Uterus (tissue), 4 donors: ENCODE data around the gene OR1K1. TPM values are rescaled to one million over a fixed set of nuclear protein-coding genes. Genes with fewer than 3 reads are reported as not detected.

Source experiments
- DNase-seq, 2 donors: peaks; one replicate each; pipeline ENCODE4 v3.0.0-alpha.2; 2019 to 2020
- H3K27ac ChIP-seq, 2 donors: fragments of 200-600 bp; sonication (generic); 1 replicate in 1 of 2; 2 replicates in 1 of 2; pipeline ENCODE4 v1.5.1; 2016 to 2018
- H3K27me3 ChIP-seq, 2 donors: fragments of 200-600 bp; sonication (generic); one replicate each; pipeline ENCODE4 v1.5.1; 2018 to 2019; ENCODE audit warnings: control low read depth in 1 of 2
- H3K36me3 ChIP-seq, 2 donors: fragments of 200-600 bp; sonication (generic); one replicate each; pipeline ENCODE4 v1.5.1; 2019; ENCODE audit warnings: control low read depth in 1 of 2
- H3K4me1 ChIP-seq, 2 donors: fragments of 200-600 bp; sonication (generic); one replicate each; pipeline ENCODE4 v1.5.1; 2018 to 2019; ENCODE audit warnings: control low read depth in 1 of 2
- H3K4me3 ChIP-seq, 2 donors: fragments of 200-600 bp; sonication (generic); 1 replicate in 1 of 2; 2 replicates in 1 of 2; pipeline ENCODE4 v1.5.1; 2018 to 2019; ENCODE audit warnings: mild to moderate bottlenecking in 1 of 2
- H3K9me3 ChIP-seq, 2 donors: fragments of 200-600 bp; sonication (generic); one replicate each; pipeline ENCODE4 v1.5.1; 2019; ENCODE audit warnings: control low read depth in 1 of 2
- CTCF ChIP-seq, 4 experiments: fragments of 200-600 bp in 2 of 4; fragments of 450-650 bp in 2 of 4; sonication (generic) in 2 of 4; IDR thresholded peaks; one replicate each; pipeline ENCODE4 v1.5.1; 2016 to 2019; ENCODE audit warnings: antibody characterized with exemption in 4 of 4, mild to moderate bottlenecking in 2 of 4, moderate library complexity in 1 of 4
- POLR2A ChIP-seq, 2 donors: fragments of 450-650 bp; IDR thresholded peaks; one replicate each; pipeline ENCODE4 v1.6.1; 2016; ENCODE audit warnings: antibody characterized with exemption in 2 of 2, mild to moderate bottlenecking in 1 of 2, moderate library complexity in 1 of 2
- intact Hi-C: fragments of 100-400 bp; cut with DNase I; formaldehyde crosslinking; loops from one replicate; pipeline ENCODE4 v1.15.1; 2023; ENCODE audit warnings: low total_unique reads
- total RNA-seq, 4 donors: library from RNA; depleted of rRNA in 3 of 4; stranded (reverse); fragments of >200 nt in 3 of 4; gene quantifications; one replicate each; pipeline versions ENCODE4 v1.1.0 to v1.2.4, GENCODE V29; 2014 to 2023
- donor health status: DM: yes; HTN: yes; CAD: no.

The OR1K1 gene
- total RNA-seq, 4 donors from 2014 or later: not detected

- intact Hi-C loops: no loop called here
- no peak overlapping the region for H3K4me3 ChIP-seq
Measured at GRCh38 chr9:122779181-122779580, 20.7 kb upstream of the OR1K1 start.

GRCh38 chr9:122780026-122780425 lies 19.9 kb upstream of the OR1K1 start:
- no peak for TF ChIP-seq POLR2A (IDR thresholded peaks at IDR 0.05)
- no peak for TF ChIP-seq CTCF (IDR thresholded peaks at IDR 0.05)

More at GRCh38 chr9:122779181-122779580, 20.7 kb upstream of the OR1K1 start:
- Histone ChIP-seq H3K36me3 (no peaks in the 10 kb centered on the region), H3K4me1 (no peaks in the 10 kb centered on the region), H3K27me3 (no peaks in the 10 kb centered on the region), H3K9me3 (no peaks in the 10 kb centered on the region), H3K27ac (no peak overlapping the region)
- TF ChIP-seq POLR2A (IDR thresholded peaks at IDR 0.05) (no peak), CTCF (IDR thresholded peaks at IDR 0.05) (no peak)
- DNase-seq: no peak

GRCh38 chr9:122781671-122782070 lies 18.3 kb upstream of the OR1K1 start:
- Histone ChIP-seq H3K27ac (no peak overlapping the region), H3K9me3 (no peaks in the 10 kb centered on the region), H3K4me1 (no peaks in the 10 kb centered on the region), H3K36me3 (no peaks in the 10 kb centered on the region), H3K4me3 (no peak overlapping the region), H3K27me3 (no peaks in the 10 kb centered on the region)
- intact Hi-C loops: no loop called here
- TF ChIP-seq POLR2A (IDR thresholded peaks at IDR 0.05) (no peak), CTCF (IDR thresholded peaks at IDR 0.05) (no peak)
- DNase-seq: no peak

More at GRCh38 chr9:122780026-122780425, 19.9 kb upstream of the OR1K1 start:
- no peaks in the 10 kb centered on the region for H3K9me3 ChIP-seq
- H3K36me3 ChIP-seq: no peaks in the 10 kb centered on the region
- H3K4me3 ChIP-seq: no peak overlapping the region
- intact Hi-C loops: no loop called here
- no peak for DNase-seq
- no peaks in the 10 kb centered on the region for H3K27me3 ChIP-seq
- H3K27ac ChIP-seq: no peak overlapping the region
- no peaks in the 10 kb centered on the region for H3K4me1 ChIP-seq

- H3K9me3 ChIP-seq: no peaks in the 10 kb centered on the region
- no peaks in the 10 kb centered on the region for H3K27me3 ChIP-seq
- H3K4me1 ChIP-seq: no peaks in the 10 kb centered on the region
- no peak overlapping the region for H3K27ac ChIP-seq
- intact Hi-C loops: no loop called here
- no peak overlapping the region for H3K4me3 ChIP-seq
- no peak for DNase-seq
- no peaks in the 10 kb centered on the region for H3K36me3 ChIP-seq
- no peak for TF ChIP-seq CTCF (IDR thresholded peaks at IDR 0.05)
- TF ChIP-seq POLR2A (IDR thresholded peaks at IDR 0.05): no peak
Measured at GRCh38 chr9:122785269-122785668, 14.7 kb upstream of the OR1K1 start.

- H3K27me3 ChIP-seq: no peaks in the 10 kb centered on the region
- TF ChIP-seq POLR2A (IDR thresholded peaks at IDR 0.05) (no peak), CTCF (IDR thresholded peaks at IDR 0.05) (no peak)
- H3K36me3 ChIP-seq: no peaks in the 10 kb centered on the region
- no peaks in the 10 kb centered on the region for H3K4me1 ChIP-seq
- intact Hi-C loops: no loop called here
- no peak overlapping the region for H3K4me3 ChIP-seq
- no peaks in the 10 kb centered on the region for H3K9me3 ChIP-seq
- no peak overlapping the region for H3K27ac ChIP-seq
- no peak for DNase-seq
Measured at GRCh38 chr9:122786338-122786737, 13.6 kb upstream of the OR1K1 start.
